Measurements from ENCODE around the gene GPR68.

GPR68 gene

GRCh38 chr14:91256661-91257060 is 12.2 kb upstream of the GPR68 start:
- no peak overlapping the region for H3K27ac ChIP-seq (ENCODE audit: low read length)

GRCh38 chr14:91255026-91255695 is 10.7 kb upstream of the GPR68 start:
- no peak overlapping the region for H3K9ac ChIP-seq (ENCODE audit: low read length)
- H3K4me1 ChIP-seq (ENCODE audit: low read length) = peaks cover 26% of the 10 kb centered on the region
- no peaks in the 10 kb centered on the region for H3K36me3 ChIP-seq (replicated peaks; ENCODE audit: low read depth, low read length)
- no peak overlapping the region for H3K4me2 ChIP-seq (ENCODE audit: low read length)
- no peaks in the 10 kb centered on the region for H4K20me1 ChIP-seq (ENCODE audit: insufficient read depth, low read length)
- no peak overlapping the region for H2AFZ ChIP-seq (ENCODE audit: low read depth, low read length)
- no peak for TF ChIP-seq EZH2phosphoT487 (IDR thresholded peaks at IDR 0.05; ENCODE audit: low read depth)
- peak; percentile 12; the same call in 1 of the 2 replicates for TF ChIP-seq CTCF (IDR thresholded peaks at IDR 0.05; ENCODE audit: low read depth, low read length)
- peaks cover 13% of the 10 kb centered on the region for H3K27me3 ChIP-seq (ENCODE audit: low read depth, low read length)
- no peaks in the 10 kb centered on the region for H3K9me3 ChIP-seq (ENCODE audit: insufficient read depth, low read length)
- no peak overlapping the region for H3K27ac ChIP-seq (ENCODE audit: low read length)
- H3K4me3 ChIP-seq (ENCODE audit: low read length) = no peak overlapping the region
- no peaks in the 10 kb centered on the region for H3K79me2 ChIP-seq (ENCODE audit: low read length)

More at GRCh38 chr14:91256661-91257060, 12.2 kb upstream of the GPR68 start:
- Histone ChIP-seq H2AFZ (ENCODE audit: low read depth, low read length) (no peak overlapping the region), H4K20me1 (ENCODE audit: insufficient read depth, low read length) (no peaks in the 10 kb centered on the region), H3K36me3 (replicated peaks; ENCODE audit: low read depth, low read length) (no peaks in the 10 kb centered on the region), H3K4me3 (ENCODE audit: low read length) (no peak overlapping the region), H3K27me3 (ENCODE audit: low read depth, low read length) (peaks cover 13% of the 10 kb centered on the region), H3K9me3 (ENCODE audit: insufficient read depth, low read length) (no peaks in the 10 kb centered on the region), H3K4me1 (ENCODE audit: low read length) (peaks cover 20% of the 10 kb centered on the region), H3K79me2 (ENCODE audit: low read length) (no peaks in the 10 kb centered on the region), H3K4me2 (ENCODE audit: low read length) (no peak overlapping the region), H3K9ac (ENCODE audit: low read length) (no peak overlapping the region)
- TF ChIP-seq EZH2phosphoT487 (IDR thresholded peaks at IDR 0.05; ENCODE audit: low read depth) = no peak
- no peak for TF ChIP-seq CTCF (IDR thresholded peaks at IDR 0.05; ENCODE audit: low read depth, low read length)

GRCh38 chr14:91254461-91254860 is 10.0 kb upstream of the GPR68 start:
- Histone ChIP-seq H3K4me2 (ENCODE audit: low read length) (no peak overlapping the region), H2AFZ (ENCODE audit: low read depth, low read length) (no peak overlapping the region), H3K36me3 (replicated peaks; ENCODE audit: low read depth, low read length) (no peaks in the 10 kb centered on the region), H3K27me3 (ENCODE audit: low read depth, low read length) (peaks cover 13% of the 10 kb centered on the region), H3K79me2 (ENCODE audit: low read length) (no peaks in the 10 kb centered on the region), H3K4me1 (ENCODE audit: low read length) (peaks cover 32% of the 10 kb centered on the region), H3K4me3 (ENCODE audit: low read length) (no peak overlapping the region), H4K20me1 (ENCODE audit: insufficient read depth, low read length) (no peaks in the 10 kb centered on the region), H3K9ac (ENCODE audit: low read length) (no peak overlapping the region), H3K27ac (ENCODE audit: low read length) (no peak overlapping the region), H3K9me3 (ENCODE audit: insufficient read depth, low read length) (no peaks in the 10 kb centered on the region)
- TF ChIP-seq EZH2phosphoT487 (IDR thresholded peaks at IDR 0.05; ENCODE audit: low read depth) (no peak), CTCF (IDR thresholded peaks at IDR 0.05; ENCODE audit: low read depth, low read length) (no peak)

- Histone ChIP-seq H3K27ac (ENCODE audit: low read length) (no peak overlapping the region), H3K9me3 (ENCODE audit: insufficient read depth, low read length) (no peaks in the 10 kb centered on the region), H3K36me3 (replicated peaks; ENCODE audit: low read depth, low read length) (no peaks in the 10 kb centered on the region), H4K20me1 (ENCODE audit: insufficient read depth, low read length) (no peaks in the 10 kb centered on the region), H3K4me2 (ENCODE audit: low read length) (peak overlapping the region; percentile 86), H2AFZ (ENCODE audit: low read depth, low read length) (no peak overlapping the region), H3K27me3 (ENCODE audit: low read depth, low read length) (peaks cover 13% of the 10 kb centered on the region), H3K4me1 (ENCODE audit: low read length) (peaks cover 32% of the 10 kb centered on the region), H3K9ac (ENCODE audit: low read length) (peak overlapping the region; percentile 54; the same call in 1 of the 2 replicates), H3K4me3 (ENCODE audit: low read length) (peak overlapping the region; percentile 88), H3K79me2 (ENCODE audit: low read length) (no peaks in the 10 kb centered on the region)
- no peak for TF ChIP-seq EZH2phosphoT487 (IDR thresholded peaks at IDR 0.05; ENCODE audit: low read depth)
- TF ChIP-seq CTCF (IDR thresholded peaks at IDR 0.05; ENCODE audit: low read depth, low read length) = no peak
Observed at GRCh38 chr14:91253795-91254323, 9.4 kb upstream of the GPR68 start.

All from OCI-LY3 (cell line).